OCI-LY1 (cell line): ENCODE measurements around the gene ST7.

Source experiments
- EZH2 ChIP-seq: fragments of 200-600 bp; sonication (generic), shearing (Covaris generic); IDR thresholded peaks from 2 replicates; pipeline ENCODE4 v1.8.0; 2017; ENCODE audit warnings: borderline replicate concordance, mixed run types, mild to moderate bottlenecking, antibody characterized with exemption, low read length, moderate library complexity, mixed read lengths
- TF ChIP-seq, protein P1 (sequence below): fragments of 200-600 bp; sonication (generic), shearing (Covaris generic); IDR thresholded peaks from 2 replicates; pipeline ENCODE4 v1.5.1; 2017; ENCODE audit warnings: mild to moderate bottlenecking, antibody characterized with exemption, low read length, moderate library complexity, mixed read lengths

DNA sequence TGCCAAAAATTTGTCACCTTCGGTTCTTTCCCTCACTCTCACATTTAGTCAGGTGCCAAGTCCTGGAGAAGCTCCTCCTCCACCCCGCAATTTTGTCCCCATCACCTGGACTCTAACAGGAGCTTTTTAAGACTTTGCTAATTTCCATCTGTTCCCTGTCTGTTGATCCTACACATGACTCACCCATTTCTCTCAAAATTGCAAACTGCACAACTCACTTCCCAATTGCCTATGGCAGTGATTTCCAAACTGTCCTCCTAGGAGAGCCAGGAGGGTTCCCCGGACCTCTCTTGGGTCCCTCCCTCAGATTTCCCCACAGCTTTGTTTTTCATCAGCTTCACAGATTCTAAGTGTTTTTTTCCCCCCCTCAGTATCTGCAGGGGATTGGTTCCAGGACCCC, 249.2 kb downstream of the ST7 start:
- TF ChIP-seq, protein P1, sequence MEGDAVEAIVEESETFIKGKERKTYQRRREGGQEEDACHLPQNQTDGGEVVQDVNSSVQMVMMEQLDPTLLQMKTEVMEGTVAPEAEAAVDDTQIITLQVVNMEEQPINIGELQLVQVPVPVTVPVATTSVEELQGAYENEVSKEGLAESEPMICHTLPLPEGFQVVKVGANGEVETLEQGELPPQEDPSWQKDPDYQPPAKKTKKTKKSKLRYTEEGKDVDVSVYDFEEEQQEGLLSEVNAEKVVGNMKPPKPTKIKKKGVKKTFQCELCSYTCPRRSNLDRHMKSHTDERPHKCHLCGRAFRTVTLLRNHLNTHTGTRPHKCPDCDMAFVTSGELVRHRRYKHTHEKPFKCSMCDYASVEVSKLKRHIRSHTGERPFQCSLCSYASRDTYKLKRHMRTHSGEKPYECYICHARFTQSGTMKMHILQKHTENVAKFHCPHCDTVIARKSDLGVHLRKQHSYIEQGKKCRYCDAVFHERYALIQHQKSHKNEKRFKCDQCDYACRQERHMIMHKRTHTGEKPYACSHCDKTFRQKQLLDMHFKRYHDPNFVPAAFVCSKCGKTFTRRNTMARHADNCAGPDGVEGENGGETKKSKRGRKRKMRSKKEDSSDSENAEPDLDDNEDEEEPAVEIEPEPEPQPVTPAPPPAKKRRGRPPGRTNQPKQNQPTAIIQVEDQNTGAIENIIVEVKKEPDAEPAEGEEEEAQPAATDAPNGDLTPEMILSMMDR, result no peak
- no peak for TF ChIP-seq EZH2
